ENCODE results near the gene ACTR3C.

GRCh38 chr7:150371131-150371995, 48.0 kb upstream of the ACTR3C start:
- no peak for TF ChIP-seq CTCF (IDR thresholded peaks at IDR 0.05)
- TF ChIP-seq EZH2 (IDR thresholded peaks at IDR 0.05), result no peak
